NCI-H82 (cell line): ENCODE data around the gene NUTM2F.
"Not testable (repeated sequence)": the region's sequence is repeated elsewhere in the genome, so short reads cannot be mapped to it uniquely, and the experiment has no call there.

Source experiments
- DNase-seq: peaks from one replicate; lab custom pipeline; 2025; lab: John Stamatoyannopoulos, UW

The NUTM2F gene

DNA sequence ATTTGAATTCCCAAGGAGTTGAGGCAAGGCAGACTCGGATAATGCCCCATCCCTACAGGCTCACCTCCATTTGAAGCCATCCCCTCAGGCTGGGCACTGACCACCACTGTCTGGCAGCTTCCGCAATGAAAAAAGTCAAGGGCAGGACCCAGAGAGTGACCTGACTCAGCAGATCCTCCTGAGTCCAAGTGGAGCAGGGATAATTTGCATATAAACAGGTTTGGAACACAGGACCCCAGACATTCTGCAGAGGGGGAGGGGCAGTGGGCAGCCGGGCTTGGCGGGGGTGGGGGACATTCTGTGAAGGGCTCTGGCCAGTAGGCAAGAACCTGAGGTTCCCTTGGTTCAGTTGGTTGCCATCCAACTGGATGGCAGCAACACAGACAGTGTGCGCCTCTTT lies at the start of gene NUTM2F:
TSS of gene NUTM2F (minus strand) at position 101 of the 400 bp plus-strand sequence. CDS start at position 80, 21 bp downstream.
- DNase-seq = not testable (repeated sequence)

DNA sequence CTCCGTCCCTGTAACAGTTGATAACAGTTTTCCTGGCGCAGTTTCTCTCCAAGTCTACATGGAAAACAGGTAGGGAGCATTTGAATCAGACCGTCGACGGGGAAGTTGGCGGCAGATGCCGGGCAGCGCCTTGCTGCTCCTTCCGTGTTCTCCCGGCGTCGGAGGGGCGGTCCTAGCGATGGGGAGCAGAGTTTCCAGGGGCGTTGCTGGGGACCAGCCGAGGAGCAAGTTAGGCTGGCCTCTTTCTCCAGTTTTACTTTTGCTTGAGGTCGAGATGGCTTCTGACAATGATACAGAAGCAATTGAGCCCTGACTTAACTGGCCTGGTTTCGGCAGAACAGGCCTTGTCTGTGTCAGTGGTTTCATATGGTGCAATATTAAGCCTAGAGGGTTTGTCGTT lies 46.8 kb upstream of the NUTM2F start:
- not testable (repeated sequence) for DNase-seq

- DNase-seq = peak; percentile 96
These were observed 46.0 kb upstream of the NUTM2F start for GRCh38 chr9:94374176-94375056.

- not testable (repeated sequence) for DNase-seq
These were observed 45.3 kb upstream of the NUTM2F start for GRCh38 chr9:94373779-94374175.

DNA sequence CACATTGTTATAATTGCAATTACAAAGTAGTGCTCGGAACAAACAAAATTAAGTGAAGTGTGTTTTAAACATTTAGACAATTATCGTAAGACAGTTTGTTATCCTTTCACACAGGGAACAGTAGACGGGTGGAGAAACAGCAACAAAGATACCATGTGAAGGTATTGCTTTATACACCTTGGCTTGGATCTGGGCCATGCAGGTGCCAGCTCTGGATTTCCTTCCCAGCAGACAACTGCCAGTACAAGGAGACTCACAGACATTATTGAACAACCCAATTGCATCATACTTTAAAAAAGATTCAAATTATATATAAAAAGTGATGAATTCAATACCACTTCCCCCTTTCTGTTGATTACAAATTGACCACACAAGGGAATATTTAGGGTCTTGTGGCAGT lies 41.8 kb upstream of the NUTM2F start:
- DNase-seq = not testable (repeated sequence)

- DNase-seq = peak; percentile 56
These were observed 35.7 kb upstream of the NUTM2F start for GRCh38 chr9:94364093-94364614.

- DNase-seq = not testable (repeated sequence)
These were observed 28.7 kb upstream of the NUTM2F start for GRCh38 chr9:94357158-94357557.

- DNase-seq = not testable (repeated sequence)
These were observed 23.7 kb upstream of the NUTM2F start for GRCh38 chr9:94351901-94352723.

DNA sequence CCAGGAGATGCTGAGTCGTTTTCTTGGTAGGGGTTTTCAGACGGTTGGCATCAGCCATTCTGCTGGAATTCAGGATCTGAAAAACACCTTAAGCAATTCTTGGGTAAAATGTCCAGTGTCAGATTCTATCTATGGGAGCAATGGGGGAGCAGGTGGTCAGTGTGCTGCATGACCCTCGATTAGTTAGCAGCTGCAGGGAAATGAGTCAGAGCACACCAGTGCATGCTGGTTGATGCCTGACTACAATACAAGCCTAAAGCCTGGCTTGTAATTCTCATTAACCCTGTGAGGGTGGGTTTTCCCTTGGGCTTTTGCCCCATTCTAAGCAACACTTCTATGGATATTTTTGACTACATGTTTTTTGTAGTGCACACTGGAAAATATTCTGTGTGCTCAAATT lies 20.3 kb upstream of the NUTM2F start:
- DNase-seq = not testable (repeated sequence)

- peak; percentile 14 for DNase-seq
These were observed 19.0 kb upstream of the NUTM2F start for GRCh38 chr9:94347451-94347850.

DNA sequence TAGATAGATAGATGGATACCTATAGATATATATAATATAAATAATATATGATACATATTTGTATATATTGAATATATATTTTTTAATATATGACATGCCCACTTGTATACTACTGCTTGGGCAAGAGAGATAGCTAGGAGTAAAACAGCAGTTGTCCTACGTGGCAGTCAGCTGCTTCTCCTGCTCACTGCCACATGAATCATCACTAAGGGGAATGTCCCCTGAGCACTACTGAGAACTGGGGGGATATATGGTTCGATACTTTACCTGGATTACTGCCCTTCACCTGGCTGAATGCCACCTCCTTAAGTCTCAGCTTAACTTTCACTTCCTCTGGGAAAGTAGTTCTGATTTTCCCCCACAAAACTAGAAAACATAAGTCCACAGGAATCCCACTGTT lies 13.3 kb upstream of the NUTM2F start:
- DNase-seq = not testable (repeated sequence)

DNA sequence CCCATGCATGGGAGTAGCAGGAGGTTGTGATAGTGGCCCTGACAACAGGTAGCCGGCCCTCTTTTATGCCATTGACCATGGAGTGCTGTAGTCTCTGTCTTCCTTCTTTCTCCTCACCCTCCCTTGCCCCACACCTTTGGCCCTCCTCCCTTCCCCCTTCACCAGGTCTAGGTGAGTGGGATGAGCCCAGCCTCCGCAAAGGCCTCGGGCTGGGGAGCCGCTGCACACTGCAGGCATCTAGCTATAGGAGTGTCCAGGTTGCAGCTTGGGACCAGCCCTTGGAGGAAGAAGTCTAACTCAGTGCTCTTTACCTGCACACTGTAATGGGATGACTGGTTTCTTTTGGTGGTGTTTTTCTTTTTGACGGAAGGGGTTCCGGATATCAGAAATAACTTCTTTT lies 12.3 kb upstream of the NUTM2F start:
- DNase-seq = not testable (repeated sequence)

- not testable (repeated sequence) for DNase-seq
These were observed 11.2 kb upstream of the NUTM2F start for GRCh38 chr9:94339657-94340056.

DNA sequence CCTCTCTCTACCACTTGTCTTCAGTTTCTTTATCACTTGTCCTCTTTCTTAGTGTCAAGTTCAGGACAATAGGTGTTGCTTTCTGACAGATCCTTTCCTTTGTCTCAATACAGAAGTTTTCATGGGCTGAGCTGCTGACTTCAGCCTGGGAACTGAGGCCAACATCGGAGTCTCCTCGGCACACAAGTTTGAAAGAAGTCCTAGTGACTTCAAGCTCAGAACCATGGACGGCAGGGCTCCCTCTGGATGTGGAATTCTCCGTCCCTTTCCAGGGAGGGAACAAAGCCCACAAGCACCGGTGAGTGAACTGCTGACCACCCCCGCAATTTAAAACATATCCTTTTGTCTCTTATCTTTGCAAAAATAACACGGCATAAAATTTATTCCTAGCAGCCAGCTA lies 10.3 kb upstream of the NUTM2F start:
- DNase-seq = not testable (repeated sequence)

- not testable (repeated sequence) for DNase-seq
These were observed 8.0 kb upstream of the NUTM2F start for GRCh38 chr9:94336445-94336844.

- not testable (repeated sequence) for DNase-seq
These were observed 2.9 kb downstream of the NUTM2F start for GRCh38 chr9:94325583-94325982.

- DNase-seq = not testable (repeated sequence)
These were observed 5.2 kb downstream of the NUTM2F start for GRCh38 chr9:94323153-94323798.

GRCh38 chr9:94322342-94322940 lies 6.0 kb downstream of the NUTM2F start:
- not testable (repeated sequence) for DNase-seq

GRCh38 chr9:94317949-94318657 lies 10.3 kb downstream of the NUTM2F start:
- DNase-seq = not testable (repeated sequence)

DNA sequence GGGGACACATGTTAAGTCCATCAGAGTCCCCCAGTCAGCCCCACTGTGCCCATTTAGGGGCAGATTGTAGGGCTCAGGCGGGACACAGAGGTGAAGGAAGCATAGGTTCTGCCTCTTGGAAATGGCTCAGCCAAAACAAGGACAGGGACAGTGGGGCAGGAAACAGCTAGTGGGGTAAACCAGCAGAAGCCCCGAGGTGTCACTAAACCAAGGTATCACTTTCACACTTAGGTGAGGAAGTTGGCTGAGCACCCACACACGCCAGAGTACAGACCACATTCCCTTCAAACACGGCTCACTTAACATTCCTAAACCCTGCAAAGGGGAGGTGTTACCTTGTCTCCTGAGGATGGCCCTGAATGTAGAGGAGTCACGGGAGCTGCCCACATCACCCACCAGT lies 12.2 kb downstream of the NUTM2F start:
- DNase-seq = not testable (repeated sequence)
